ENCODE results near the gene TSC22D4. TPM values are rescaled to one million over a fixed set of nuclear protein-coding genes. Genes with fewer than 3 reads are reported as not detected.

Gene TSC22D4
- total and polyA plus RNA-seq, 4 donors = 5.5 to 21.2 (median 11.4) TPM

- no peak for TF ChIP-seq FOXA1 (IDR thresholded peaks at IDR 0.05)
- no peak for TF ChIP-seq MAX (IDR thresholded peaks at IDR 0.05)
- no peak for TF ChIP-seq ATF3 (IDR thresholded peaks at IDR 0.05)
- no peak for TF ChIP-seq FOXA2 (IDR thresholded peaks at IDR 0.05)
- TF ChIP-seq ZBTB33 (IDR thresholded peaks at IDR 0.05) = no peak
These were observed 48.3 kb downstream of the TSC22D4 start (continued) for GRCh38 chr7:100430493-100431285.

- Histone ChIP-seq H3K4me3 (ENCODE audit: low read depth in 1 of 3, low read length in 3 of 3) (peak within 1 kb of the TSS; percentile 74 to 90 (median 87)), H3K36me3 (ENCODE audit: control insufficient read depth in 4 of 4, insufficient read depth in 3 of 4, low read depth in 1 of 4, low read length in 3 of 4) (peaks cover 6 to 14% (median 8%) of the 10 kb centered on the region in 4 donors), H3K9me3 (ENCODE audit: control insufficient read depth in 4 of 4, low read length in 3 of 4) (no peaks in the 10 kb centered on the region), H3K4me1 (ENCODE audit: control insufficient read depth in 4 of 4, insufficient read depth in 4 of 4, low read length in 3 of 4) (peaks cover 12 to 32% (median 23%) of the 10 kb centered on the region in 4 donors), H3K27me3 (ENCODE audit: control insufficient read depth in 4 of 4, insufficient read depth in 4 of 4, low read length in 3 of 4) (no peaks in the 10 kb centered on the region), H3K27ac (ENCODE audit: low read depth in 1 of 2, low read length in 2 of 2) (peak within 1 kb of the TSS; percentile 100), H3K9ac (ENCODE audit: low read depth in 1 of 2, low read length in 2 of 2) (peak within 1 kb of the TSS; percentile 93 to 99)
- under 1% methylated on average over 95 of the region's 95 CpGs for WGBS
- TF ChIP-seq RXRA (IDR thresholded peaks at IDR 0.05) = peak in 1 of 2 donors; percentile 3
- peak; percentile 47 for TF ChIP-seq YY1 (IDR thresholded peaks at IDR 0.05)
- no peak for TF ChIP-seq HNF4A (conservative IDR thresholded peaks at IDR 0.05)
- no peak for TF ChIP-seq MAX (IDR thresholded peaks at IDR 0.05)
- peak; percentile 96 for TF ChIP-seq ZBTB33 (IDR thresholded peaks at IDR 0.05)
- DNase-seq (ENCODE audit: low spot score) = peak; percentile 98
These were observed 49.1 kb downstream of the TSC22D4 start, which contains the start of gene MEPCE for GRCh38 chr7:100429637-100430492. MEPCE (plus strand) TSS chr7:100429831; CDS start chr7:100430019, 188 bp downstream.

- H3K4me3 ChIP-seq (ENCODE audit: low read depth in 1 of 3, low read length in 3 of 3) = peak overlapping the region; percentile 74 to 90 (median 87)
- H3K4me1 ChIP-seq (ENCODE audit: control insufficient read depth in 4 of 4, insufficient read depth in 4 of 4, low read length in 3 of 4) = peaks cover 12 to 28% (median 20%) of the 10 kb centered on the region in 4 donors
- peaks cover 5 to 11% (median 8%) of the 10 kb centered on the region in 4 donors for H3K36me3 ChIP-seq (ENCODE audit: control insufficient read depth in 4 of 4, insufficient read depth in 3 of 4, low read depth in 1 of 4, low read length in 3 of 4)
- DNase-seq (ENCODE audit: low spot score) = peak; percentile 100
- H3K9me3 ChIP-seq (ENCODE audit: control insufficient read depth in 4 of 4, low read length in 3 of 4) = no peaks in the 10 kb centered on the region
- peak overlapping the region; percentile 93 to 99 for H3K9ac ChIP-seq (ENCODE audit: low read depth in 1 of 2, low read length in 2 of 2)
- no peaks in the 10 kb centered on the region for H3K27me3 ChIP-seq (ENCODE audit: control insufficient read depth in 4 of 4, insufficient read depth in 4 of 4, low read length in 3 of 4)
- peak overlapping the region; percentile 100 for H3K27ac ChIP-seq (ENCODE audit: low read depth in 1 of 2, low read length in 2 of 2)
- WGBS = under 1% methylated on average over 40 of the region's 40 CpGs
- TF ChIP-seq RAD21 (IDR thresholded peaks at IDR 0.05) = no peak
- peak; percentile 40 for TF ChIP-seq SP1 (IDR thresholded peaks at IDR 0.05)
- TF ChIP-seq FOXA1 (IDR thresholded peaks at IDR 0.05) = peak; percentile 49
- TF ChIP-seq CTCF (IDR thresholded peaks at IDR 0.05; ENCODE audit: low read depth, low read length, missing input control) = peak; percentile 48
- TF ChIP-seq HNF4G (IDR thresholded peaks at IDR 0.05) = no peak
- TF ChIP-seq YY1 (IDR thresholded peaks at IDR 0.05) = no peak
- TF ChIP-seq HNF4A (conservative IDR thresholded peaks at IDR 0.05) = peak in 1 of 2 donors; percentile 8
- TF ChIP-seq NR2F2 (IDR thresholded peaks at IDR 0.05) = peak; percentile 45
- no peak for TF ChIP-seq ATF3 (IDR thresholded peaks at IDR 0.05)
- TF ChIP-seq ZBTB33 (IDR thresholded peaks at IDR 0.05) = no peak
- TF ChIP-seq FOXA2 (IDR thresholded peaks at IDR 0.05) = no peak
These were observed 49.9 kb downstream of the TSC22D4 start for GRCh38 chr7:100428967-100429636.

All from liver (tissue), 9 donors.